ENCODE results near the gene SSX7.
"Not testable (repeated sequence)": the region's sequence is repeated elsewhere in the genome, so short reads cannot be mapped to it uniquely, and the experiment has no call there.

SSX7 gene

GRCh38 chrX:52654800-52655199 lies at the start of gene SSX7:
Gene SSX7, minus strand, starts transcription at chrX:52654900. Its CDS starts 1,428 bp downstream, at chrX:52653472.
- DNase-seq, result not testable (repeated sequence)

- DNase-seq, result not testable (repeated sequence)
Observed at GRCh38 chrX:52692034-52692433, 37.3 kb upstream of the SSX7 start.

GRCh38 chrX:52662218-52662617 lies 7.5 kb upstream of the SSX7 start:
- DNase-seq, result not testable (repeated sequence)

- DNase-seq, result not testable (repeated sequence)
Observed at GRCh38 chrX:52655475-52655874, 775 bp upstream of the SSX7 start.

DNA sequence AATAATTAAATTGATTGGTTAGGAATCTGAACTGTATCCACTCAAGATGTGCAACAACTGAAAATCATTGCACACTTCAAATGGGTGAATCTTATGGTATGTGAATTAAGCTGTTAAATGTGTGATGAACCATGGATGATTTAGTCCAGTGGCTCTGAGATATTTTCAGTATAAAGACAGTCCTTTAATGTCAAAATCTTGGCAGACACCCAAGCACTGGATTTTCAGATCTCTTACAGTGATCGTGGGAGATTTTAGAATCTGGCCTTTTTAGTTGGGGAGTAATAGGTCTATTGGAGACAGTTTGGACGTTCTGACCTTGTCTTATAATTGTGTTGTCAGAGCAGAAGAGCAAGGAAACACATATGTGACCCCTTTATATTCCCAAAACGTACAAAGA lies 4.0 kb downstream of the SSX7 start:
- DNase-seq, result not testable (repeated sequence)

DNA sequence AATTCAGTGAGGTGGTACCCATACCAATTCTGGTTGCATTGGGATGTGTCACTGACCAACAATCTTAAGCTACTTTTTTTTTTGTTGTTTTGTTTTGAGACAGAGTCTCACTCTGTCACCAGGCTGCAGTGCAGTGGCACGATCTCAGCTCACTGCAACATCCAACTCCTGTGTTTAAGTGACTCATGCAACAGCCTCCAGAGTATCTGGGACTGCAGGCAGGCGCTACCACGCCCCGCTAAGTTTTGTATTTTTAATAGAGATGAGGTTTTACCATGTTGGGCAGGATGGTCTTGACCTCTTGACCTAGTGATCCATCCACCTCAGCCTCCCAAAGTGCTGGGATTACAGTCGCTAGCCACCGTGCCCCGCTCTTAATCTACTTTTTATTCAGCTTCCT lies 5.7 kb downstream of the SSX7 start:
- DNase-seq, result not testable (repeated sequence)

DNA sequence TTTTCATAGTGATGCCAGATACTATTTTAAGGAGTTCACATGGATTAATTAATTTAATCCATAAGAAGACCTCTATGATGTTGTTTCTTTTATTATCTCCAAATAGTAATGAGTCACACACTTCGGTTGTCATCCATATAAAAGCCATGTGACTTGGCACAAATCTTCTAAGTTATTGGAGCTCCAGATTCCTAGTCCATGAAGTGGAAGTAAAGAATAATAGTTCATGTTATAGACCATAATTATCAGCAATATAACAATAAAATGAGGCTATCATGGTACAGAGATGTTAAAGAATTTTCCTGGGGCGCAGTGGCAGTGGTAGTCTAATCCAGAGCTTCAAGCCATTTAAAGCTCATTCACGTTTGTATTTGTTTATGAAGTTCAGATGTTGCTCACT lies 26.2 kb downstream of the SSX7 start:
- DNase-seq, result not testable (repeated sequence)

DNA sequence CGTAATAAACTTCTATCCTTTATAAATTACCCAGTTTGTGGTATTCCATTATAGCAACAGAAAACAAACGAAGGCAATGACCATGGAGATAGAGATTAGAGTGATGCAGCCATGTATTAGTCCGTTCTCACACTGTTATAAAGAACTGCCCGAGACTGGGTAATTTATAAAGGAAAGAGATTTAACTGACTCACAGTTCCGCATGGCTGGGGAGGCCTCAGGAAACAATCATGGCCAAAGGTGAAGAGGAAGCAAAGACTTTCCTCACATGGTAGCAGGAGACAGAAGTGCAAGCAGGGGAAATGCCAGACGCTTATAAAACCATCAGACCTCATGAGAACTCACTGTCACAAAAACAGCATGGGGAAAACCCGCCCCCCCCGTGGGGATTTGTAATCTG lies 34.0 kb downstream of the SSX7 start:
- DNase-seq, result not testable (repeated sequence)

DNA sequence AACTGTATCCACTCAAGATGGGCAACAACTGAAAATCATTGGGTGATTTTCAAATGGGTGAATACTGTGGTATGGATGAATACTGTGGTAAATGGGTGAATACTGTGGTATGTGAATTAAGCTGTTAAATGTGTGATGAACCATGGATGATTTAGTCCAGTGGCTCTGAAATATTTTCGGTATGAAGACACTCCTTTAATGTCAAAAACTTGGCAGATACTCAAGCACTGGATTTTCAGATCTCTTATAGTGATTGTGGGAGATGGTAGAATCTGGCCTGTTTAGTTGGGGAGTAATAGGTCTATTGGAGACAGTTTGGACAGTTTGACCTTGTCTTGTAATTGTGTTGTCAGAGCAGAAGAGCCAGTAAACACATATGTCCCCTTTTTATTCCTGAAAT lies 45.7 kb downstream of the SSX7 start:
- DNase-seq, result no peak

DNA sequence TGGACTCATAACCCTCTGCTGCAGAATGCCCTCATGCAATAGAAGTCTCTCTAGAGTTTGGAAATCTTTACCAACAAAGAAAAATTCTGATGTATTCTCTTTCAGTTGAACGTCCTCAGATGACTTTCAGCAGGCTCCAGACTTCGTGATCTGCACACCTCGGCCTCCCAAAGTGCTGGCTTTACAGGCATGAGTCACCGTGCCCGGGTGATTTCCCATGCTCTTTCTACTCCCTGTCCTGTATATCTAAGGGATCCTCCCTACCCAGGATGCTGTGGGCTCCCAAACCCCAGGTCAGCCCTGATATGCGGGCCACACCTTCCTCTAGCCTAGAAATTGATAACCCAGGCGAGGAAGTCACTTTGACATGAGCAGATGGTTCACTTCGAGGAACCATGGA lies 51.5 kb downstream of the SSX7 start:
- not testable (repeated sequence) for DNase-seq

DNA sequence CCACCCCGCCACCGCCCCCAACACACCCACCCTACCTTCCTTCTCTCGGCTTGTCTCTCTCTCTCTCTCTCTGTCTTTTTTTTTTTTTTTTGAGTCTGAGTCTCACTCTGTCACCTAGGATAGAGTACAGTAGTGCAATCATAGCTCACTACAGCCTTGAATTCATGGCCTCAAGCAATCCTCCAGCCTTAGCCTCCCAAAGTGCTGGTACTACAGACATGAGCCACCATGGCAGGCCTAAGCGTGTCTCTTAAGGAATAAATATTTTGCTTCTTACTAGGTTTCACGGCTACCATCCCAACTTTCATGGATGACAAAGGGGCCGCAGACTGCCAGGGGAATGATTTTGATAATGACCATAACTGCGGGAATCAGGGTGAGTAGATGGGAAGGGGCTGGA lies 55.8 kb downstream of the SSX7 start:
- DNase-seq, result no peak

GRCh38 chrX:52594658-52595057 lies 60.0 kb downstream of the SSX7 start:
- DNase-seq, result no peak
